Glutamatergic neuron (in vitro differentiated cells): ENCODE measurements around the gene NEUROG2. TPM values are rescaled to one million over a fixed set of nuclear protein-coding genes. Genes with fewer than 3 reads are reported as not detected.

ENCODE experiments used
- DNase-seq: peaks from one replicate; pipeline ENCODE4 v3.0.0; 2022
- H3K27ac Mint-ChIP-seq: one replicate; pipeline ENCODE4 v1.8.0; 2020; ENCODE audit warnings: mild to moderate bottlenecking, mixed read lengths, inconsistent platforms; ENCODE audit not compliant: unreplicated experiment
- H3K27me3 Mint-ChIP-seq: one replicate; pipeline ENCODE4 v1.8.0; 2020; ENCODE audit warnings: mild to moderate bottlenecking, moderate library complexity, mixed read lengths, inconsistent platforms; ENCODE audit not compliant: unreplicated experiment
- H3K36me3 Mint-ChIP-seq: one replicate; pipeline ENCODE4 v1.8.0; 2020; ENCODE audit warnings: mild to moderate bottlenecking, mixed read lengths, inconsistent platforms; ENCODE audit not compliant: unreplicated experiment
- H3K4me1 Mint-ChIP-seq: one replicate; pipeline ENCODE4 v1.8.0; 2020; ENCODE audit warnings: mild to moderate bottlenecking, low read depth, mixed read lengths, inconsistent platforms; ENCODE audit not compliant: unreplicated experiment
- H3K4me3 Mint-ChIP-seq: one replicate; pipeline ENCODE4 v1.8.0; 2020; ENCODE audit warnings: mild to moderate bottlenecking, mixed read lengths, inconsistent platforms; ENCODE audit not compliant: unreplicated experiment
- H3K9me3 Mint-ChIP-seq: one replicate; pipeline ENCODE4 v1.8.0; 2020; ENCODE audit warnings: mild to moderate bottlenecking, moderate library complexity, mixed read lengths, inconsistent platforms; ENCODE audit not compliant: unreplicated experiment
- total RNA-seq: library from RNA; stranded (reverse); fragmentation: NEBNext Ultra II Directional; extraction: Animal tissue kit (Norgen Biotek cat#: 25700); gene quantifications from one replicate; pipeline ENCODE4 v1.2.1, GENCODE V29; 2021; ENCODE audit not compliant: unreplicated experiment
- TF ChIP-seq, protein P1 (sequence below): fragments of 200-600 bp; sonication (generic); IDR thresholded peaks from one replicate; pipeline ENCODE4 v1.5.0; 2021; ENCODE audit not compliant: partially characterized antibody, unreplicated experiment

The NEUROG2 gene
- total RNA-seq, 1 donor from 2014 or later = 7.3 TPM

DNA sequence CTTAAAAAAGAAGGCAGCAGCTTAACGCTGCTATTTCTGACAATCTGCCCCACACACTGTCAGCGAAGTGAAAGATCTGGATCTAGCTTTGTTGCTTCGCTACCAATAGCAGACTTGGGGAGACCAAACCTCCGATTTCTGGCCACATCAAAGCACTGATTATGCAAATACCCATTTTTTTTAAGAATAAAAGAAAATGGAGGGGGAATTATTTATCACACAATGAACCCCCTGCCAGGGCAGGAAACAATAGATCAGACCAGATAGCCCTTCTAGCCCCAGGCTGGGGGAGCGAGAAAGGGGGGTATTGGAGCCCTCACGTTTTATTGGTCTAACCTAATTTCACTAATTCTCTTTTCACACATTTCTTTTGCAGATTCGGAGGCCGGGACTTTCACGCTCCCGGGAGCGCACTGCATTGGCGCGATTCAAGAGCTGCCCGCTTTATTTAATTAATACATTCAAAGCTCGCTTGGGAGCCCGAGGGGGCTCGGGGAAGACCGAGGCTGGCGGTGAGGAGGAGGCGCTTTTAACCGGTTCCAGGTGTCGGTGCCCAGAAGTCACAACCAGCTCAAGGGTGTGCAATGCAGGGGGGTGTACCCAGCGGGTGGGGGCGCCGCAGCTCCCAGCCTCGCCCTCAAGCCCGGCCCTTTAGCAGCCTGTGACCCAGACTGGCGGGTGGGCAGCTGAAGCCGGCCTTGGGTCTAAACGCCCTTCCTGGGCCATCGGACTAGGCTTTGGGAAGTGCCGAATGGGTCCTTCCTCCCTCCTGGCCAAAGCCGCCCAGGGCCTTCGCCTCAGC is 5.5 kb downstream of the NEUROG2 start:
- TF ChIP-seq, protein P1, sequence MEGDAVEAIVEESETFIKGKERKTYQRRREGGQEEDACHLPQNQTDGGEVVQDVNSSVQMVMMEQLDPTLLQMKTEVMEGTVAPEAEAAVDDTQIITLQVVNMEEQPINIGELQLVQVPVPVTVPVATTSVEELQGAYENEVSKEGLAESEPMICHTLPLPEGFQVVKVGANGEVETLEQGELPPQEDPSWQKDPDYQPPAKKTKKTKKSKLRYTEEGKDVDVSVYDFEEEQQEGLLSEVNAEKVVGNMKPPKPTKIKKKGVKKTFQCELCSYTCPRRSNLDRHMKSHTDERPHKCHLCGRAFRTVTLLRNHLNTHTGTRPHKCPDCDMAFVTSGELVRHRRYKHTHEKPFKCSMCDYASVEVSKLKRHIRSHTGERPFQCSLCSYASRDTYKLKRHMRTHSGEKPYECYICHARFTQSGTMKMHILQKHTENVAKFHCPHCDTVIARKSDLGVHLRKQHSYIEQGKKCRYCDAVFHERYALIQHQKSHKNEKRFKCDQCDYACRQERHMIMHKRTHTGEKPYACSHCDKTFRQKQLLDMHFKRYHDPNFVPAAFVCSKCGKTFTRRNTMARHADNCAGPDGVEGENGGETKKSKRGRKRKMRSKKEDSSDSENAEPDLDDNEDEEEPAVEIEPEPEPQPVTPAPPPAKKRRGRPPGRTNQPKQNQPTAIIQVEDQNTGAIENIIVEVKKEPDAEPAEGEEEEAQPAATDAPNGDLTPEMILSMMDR = no peak
- Mint-ChIP-seq H3K4me3 (peak overlapping the region; percentile 85), H3K4me1 (peaks cover 23% of the 10 kb centered on the region), H3K36me3 (peaks cover 10% of the 10 kb centered on the region), H3K27ac (no peak overlapping the region), H3K9me3 (peaks cover 25% of the 10 kb centered on the region), H3K27me3 (peaks cover 41% of the 10 kb centered on the region)
- no peak for DNase-seq

DNA sequence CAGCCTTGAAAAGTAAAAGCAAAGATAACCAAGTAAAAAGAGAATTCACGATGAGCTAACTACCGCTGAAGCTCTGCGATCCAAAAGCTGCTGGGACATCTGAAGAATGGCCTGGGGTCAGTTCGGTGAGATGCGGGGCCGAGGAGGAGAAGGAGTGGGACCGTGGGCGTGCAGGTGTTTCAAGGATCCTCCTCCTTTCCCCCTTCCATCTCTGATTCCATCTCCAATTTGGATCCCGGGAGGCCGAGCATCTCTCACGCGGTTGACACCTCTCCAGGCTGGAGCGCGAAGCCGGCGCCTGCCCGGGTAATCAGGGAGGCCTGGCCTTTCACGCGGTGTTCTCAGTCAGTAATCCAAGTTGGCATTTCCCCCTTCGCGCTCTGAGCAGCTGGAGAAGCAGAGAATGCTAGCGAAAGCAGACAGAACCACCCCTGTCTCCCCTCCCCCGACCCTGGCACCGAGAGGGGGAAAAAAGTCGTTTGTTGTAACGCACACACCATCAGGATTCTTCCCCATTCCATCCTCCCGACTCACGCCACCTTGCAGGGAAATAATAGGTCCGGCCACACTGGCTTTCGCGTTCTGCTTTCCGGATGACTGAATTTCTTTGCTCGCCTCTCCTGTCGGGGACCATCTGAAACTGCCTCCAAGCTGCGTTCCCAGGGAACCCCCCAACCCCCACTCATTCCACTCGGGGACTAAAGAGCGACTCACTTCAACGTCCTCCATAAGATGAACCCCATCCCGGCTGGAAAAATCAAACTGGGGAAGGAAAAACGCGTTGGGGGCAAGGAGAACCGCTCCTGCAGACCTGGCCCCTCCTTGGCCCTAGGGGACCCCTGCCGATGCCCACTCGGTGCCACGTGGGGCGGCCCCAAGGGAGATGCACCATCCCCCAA is 6.5 kb downstream of the NEUROG2 start:
- H3K4me3 Mint-ChIP-seq = peak overlapping the region; percentile 81
- peaks cover 18% of the 10 kb centered on the region for H3K9me3 Mint-ChIP-seq
- TF ChIP-seq, protein P1 = no peak
- H3K36me3 Mint-ChIP-seq = peaks cover 2% of the 10 kb centered on the region
- H3K27me3 Mint-ChIP-seq = peaks cover 33% of the 10 kb centered on the region
- H3K4me1 Mint-ChIP-seq = peaks cover 22% of the 10 kb centered on the region
- peak; percentile 52 for DNase-seq
- H3K27ac Mint-ChIP-seq = no peak overlapping the region

DNA sequence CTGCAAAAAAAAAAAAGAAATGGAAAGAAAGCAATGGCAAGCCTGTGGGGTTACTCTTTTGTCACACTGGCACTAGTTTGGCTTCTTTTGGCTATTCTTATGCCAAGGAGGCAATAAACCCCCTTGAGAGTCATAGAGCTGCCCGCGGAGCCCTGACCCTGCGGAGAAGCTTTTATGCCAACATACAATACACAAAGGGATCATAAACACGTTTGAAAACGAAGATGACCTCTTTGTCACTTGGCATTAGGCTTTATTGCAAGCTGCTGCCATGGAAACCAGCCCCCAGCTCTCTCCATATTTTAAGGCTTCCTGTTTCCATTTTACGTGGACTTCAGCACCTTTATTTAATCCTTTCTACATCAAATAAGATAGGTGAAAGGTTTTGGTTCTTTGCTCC is 7.6 kb downstream of the NEUROG2 start:
- H3K9me3 Mint-ChIP-seq = peaks cover 9% of the 10 kb centered on the region
- H3K36me3 Mint-ChIP-seq = no peaks in the 10 kb centered on the region
- H3K27ac Mint-ChIP-seq = no peak overlapping the region
- DNase-seq = no peak
- TF ChIP-seq, protein P1 = no peak
- H3K4me1 Mint-ChIP-seq = peaks cover 18% of the 10 kb centered on the region
- H3K27me3 Mint-ChIP-seq = peaks cover 26% of the 10 kb centered on the region
- H3K4me3 Mint-ChIP-seq = peak overlapping the region; percentile 30

DNA sequence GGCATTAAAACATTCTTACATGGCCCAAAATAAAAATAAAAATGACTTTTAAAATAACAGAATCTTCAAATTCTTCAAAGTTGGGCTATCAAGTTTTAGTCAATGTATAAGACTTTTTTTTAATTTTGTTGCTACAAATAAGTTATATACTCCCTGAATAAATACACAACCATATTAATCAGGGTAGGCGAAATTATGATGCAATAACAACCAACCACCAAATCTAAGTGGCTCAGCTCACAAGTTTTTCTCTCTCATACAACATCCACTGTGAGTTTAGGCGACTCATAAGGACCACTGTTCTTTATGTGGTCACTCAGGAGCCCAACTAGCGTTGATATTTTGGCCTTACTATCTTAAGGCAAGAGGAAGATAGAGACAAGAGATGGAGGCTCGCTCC is 11.2 kb downstream of the NEUROG2 start:
- no peak overlapping the region for H3K27ac Mint-ChIP-seq
- peaks cover 12% of the 10 kb centered on the region for H3K27me3 Mint-ChIP-seq
- no peak for DNase-seq
- H3K4me3 Mint-ChIP-seq = no peak overlapping the region
- H3K9me3 Mint-ChIP-seq = peaks cover 2% of the 10 kb centered on the region
- H3K36me3 Mint-ChIP-seq = no peaks in the 10 kb centered on the region
- peaks cover 9% of the 10 kb centered on the region for H3K4me1 Mint-ChIP-seq
- TF ChIP-seq, protein P1 = no peak

DNA sequence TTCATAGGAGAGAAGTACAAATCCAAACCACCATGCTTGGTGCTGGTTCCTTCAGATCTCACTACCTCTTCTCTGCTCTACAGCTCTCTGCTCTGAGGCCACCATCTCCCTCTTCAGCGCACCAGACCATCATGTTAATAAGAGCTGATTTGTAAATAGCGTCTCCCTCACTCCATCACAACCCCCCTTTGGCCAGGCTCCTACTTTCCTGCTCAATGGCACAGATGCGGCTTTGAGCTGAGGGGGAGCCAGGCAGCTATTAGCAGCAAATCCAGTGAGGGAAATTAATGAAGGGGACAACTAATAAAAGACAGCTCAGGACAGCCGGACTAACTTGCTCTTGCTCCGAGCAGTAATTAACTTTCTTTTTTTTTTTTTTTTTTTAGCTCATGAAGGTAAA is 13.1 kb downstream of the NEUROG2 start:
- Mint-ChIP-seq H3K36me3 (no peaks in the 10 kb centered on the region), H3K9me3 (no peaks in the 10 kb centered on the region), H3K27me3 (no peaks in the 10 kb centered on the region), H3K4me1 (no peaks in the 10 kb centered on the region), H3K4me3 (no peak overlapping the region), H3K27ac (no peak overlapping the region)
- DNase-seq = no peak
- TF ChIP-seq, protein P1 = no peak
